RWPE2 (cell line): ENCODE data around the gene RBMX.

Source experiments
- ATAC-seq: fragments of 200-7000 bp; cut with Tn5 transposase; 3 replicates; pipeline ENCODE4 v1.9.1; 2021; ENCODE audit warnings: low read depth
- DNase-seq: peaks from one replicate; pipeline ENCODE4 v3.0.0-alpha.2; 2020; ENCODE audit warnings: low spot score
- H3K27ac ChIP-seq: fragments of 450-650 bp; 2 replicates; pipeline ENCODE4 v1.5.1; 2017; ENCODE audit warnings: mild to moderate bottlenecking; ENCODE audit not compliant: poor library complexity, severe bottlenecking
- H3K27me3 ChIP-seq: fragments of 250-450 bp; sonication (Bioruptor Pico); 2 replicates; pipeline ENCODE4 v1.5.1; 2021; ENCODE audit warnings: mild to moderate bottlenecking, moderate library complexity; ENCODE audit not compliant: insufficient read depth, poor library complexity, severe bottlenecking
- H3K36me3 ChIP-seq: fragments of 250-450 bp; sonication (Bioruptor Pico); 2 replicates; pipeline ENCODE4 v1.5.1; 2020; ENCODE audit warnings: low read depth, mild to moderate bottlenecking, moderate library complexity
- H3K4me1 ChIP-seq: fragments of 250-450 bp; sonication (Bioruptor Pico); 2 replicates; pipeline ENCODE4 v1.5.1; 2021; ENCODE audit warnings: mild to moderate bottlenecking, moderate library complexity; ENCODE audit not compliant: insufficient read depth, poor library complexity, severe bottlenecking
- H3K4me3 ChIP-seq: fragments of 250-450 bp; sonication (Bioruptor Pico); 2 replicates; pipeline ENCODE4 v1.5.1; 2021; ENCODE audit warnings: mild to moderate bottlenecking, moderate library complexity; ENCODE audit not compliant: severe bottlenecking
- H3K9me3 ChIP-seq: fragments of 250-450 bp; sonication (Bioruptor Pico); 2 replicates; pipeline ENCODE4 v1.5.1; 2021; ENCODE audit warnings: mild to moderate bottlenecking, moderate library complexity; ENCODE audit not compliant: severe bottlenecking
- TF ChIP-seq, protein P1 (sequence below): fragments of 450-650 bp; IDR thresholded peaks from one replicate; pipeline ENCODE4 v1.5.1; 2017; ENCODE audit warnings: mild to moderate bottlenecking, moderate library complexity; ENCODE audit not compliant: poor library complexity, severe bottlenecking

Gene RBMX

DNA sequence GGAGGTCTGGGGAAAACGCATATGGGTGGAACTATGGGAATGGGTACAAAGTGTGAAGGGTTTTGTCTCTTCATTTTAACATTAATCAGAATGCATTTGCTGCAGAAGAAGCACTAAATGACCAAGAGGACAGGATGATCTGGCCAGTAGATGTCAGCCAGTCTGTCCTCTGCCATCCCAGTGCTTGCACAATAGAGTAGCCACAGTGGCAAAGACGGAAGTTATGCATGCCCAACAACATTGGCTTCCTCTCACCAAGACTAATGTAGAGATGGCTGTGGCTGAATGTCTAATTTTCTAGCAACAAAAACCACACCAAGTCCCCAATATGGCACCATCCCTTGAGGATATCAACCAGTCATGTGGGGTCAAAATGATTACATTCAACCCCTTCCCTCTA is 54.8 kb downstream of the RBMX start:
- Histone ChIP-seq H3K27me3 (no peaks in the 10 kb centered on the region), H3K36me3 (no peaks in the 10 kb centered on the region), H3K4me1 (no peaks in the 10 kb centered on the region), H3K9me3 (no peaks in the 10 kb centered on the region), H3K27ac (no peak overlapping the region), H3K4me3 (no peak overlapping the region)
- DNase-seq (no peak), ATAC-seq (no peak)
- TF ChIP-seq, protein P1, sequence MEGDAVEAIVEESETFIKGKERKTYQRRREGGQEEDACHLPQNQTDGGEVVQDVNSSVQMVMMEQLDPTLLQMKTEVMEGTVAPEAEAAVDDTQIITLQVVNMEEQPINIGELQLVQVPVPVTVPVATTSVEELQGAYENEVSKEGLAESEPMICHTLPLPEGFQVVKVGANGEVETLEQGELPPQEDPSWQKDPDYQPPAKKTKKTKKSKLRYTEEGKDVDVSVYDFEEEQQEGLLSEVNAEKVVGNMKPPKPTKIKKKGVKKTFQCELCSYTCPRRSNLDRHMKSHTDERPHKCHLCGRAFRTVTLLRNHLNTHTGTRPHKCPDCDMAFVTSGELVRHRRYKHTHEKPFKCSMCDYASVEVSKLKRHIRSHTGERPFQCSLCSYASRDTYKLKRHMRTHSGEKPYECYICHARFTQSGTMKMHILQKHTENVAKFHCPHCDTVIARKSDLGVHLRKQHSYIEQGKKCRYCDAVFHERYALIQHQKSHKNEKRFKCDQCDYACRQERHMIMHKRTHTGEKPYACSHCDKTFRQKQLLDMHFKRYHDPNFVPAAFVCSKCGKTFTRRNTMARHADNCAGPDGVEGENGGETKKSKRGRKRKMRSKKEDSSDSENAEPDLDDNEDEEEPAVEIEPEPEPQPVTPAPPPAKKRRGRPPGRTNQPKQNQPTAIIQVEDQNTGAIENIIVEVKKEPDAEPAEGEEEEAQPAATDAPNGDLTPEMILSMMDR, result no peak
